NK-92 (cell line): ENCODE measurements around the gene PRR5L.

Experiments used
- DNase-seq: peaks from one replicate; lab custom pipeline; 2025; ENCODE audit not compliant: unreplicated experiment; lab: John Stamatoyannopoulos, UW

The PRR5L gene

GRCh38 chr11:36295926-36296325, at the start of gene PRR5L:
PRR5L (plus strand) TSS chr11:36296288; CDS start chr11:36401122, 104,834 bp downstream.
- DNase-seq = no peak

DNA sequence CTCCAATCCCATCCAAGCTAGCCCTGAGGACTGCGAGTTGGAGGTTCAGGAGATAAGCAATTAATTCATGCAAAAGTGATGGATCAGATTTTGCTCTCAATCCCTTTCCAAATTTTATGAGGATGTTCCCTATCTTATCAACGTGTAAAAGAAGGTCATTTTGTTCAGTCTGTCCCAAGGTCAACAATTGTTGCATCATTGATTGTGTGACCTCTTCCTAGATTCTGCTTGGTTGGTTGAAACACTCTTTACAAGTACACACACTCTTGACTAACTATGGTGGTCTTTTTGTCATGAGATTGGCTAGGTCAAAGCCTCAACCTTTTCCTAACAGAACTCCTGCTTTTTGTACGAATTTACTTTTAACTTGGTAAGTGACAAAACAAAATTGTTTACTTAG, 48.6 kb upstream of the PRR5L start:
- DNase-seq = no peak

GRCh38 chr11:36248436-36248835, 47.7 kb upstream of the PRR5L start:
- no peak for DNase-seq

- DNase-seq = no peak
These were observed 46.8 kb upstream of the PRR5L start for GRCh38 chr11:36249246-36249645.

- no peak for DNase-seq
These were observed 44.3 kb upstream of the PRR5L start for GRCh38 chr11:36251823-36252222.

GRCh38 chr11:36253238-36253637, 42.9 kb upstream of the PRR5L start:
- no peak for DNase-seq

DNA sequence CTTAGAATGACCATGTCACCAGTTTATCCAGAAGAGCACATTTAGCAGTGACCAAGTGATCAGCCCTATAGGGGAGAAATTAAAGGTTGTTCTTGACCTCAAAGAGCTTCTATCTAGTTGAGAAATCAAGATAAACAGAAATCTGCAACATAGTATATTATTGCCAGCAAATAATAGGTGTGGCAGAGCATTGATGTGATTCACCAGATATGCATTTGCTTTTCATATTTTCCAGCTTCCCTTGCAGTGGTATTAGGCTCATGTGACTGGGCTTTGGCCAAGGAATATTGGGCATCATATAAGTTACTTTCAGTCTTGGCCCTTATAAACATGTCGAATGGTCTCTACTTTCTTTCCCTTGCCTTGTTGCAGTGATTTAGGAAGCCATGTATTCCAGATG, 41.4 kb upstream of the PRR5L start:
- DNase-seq = no peak

DNA sequence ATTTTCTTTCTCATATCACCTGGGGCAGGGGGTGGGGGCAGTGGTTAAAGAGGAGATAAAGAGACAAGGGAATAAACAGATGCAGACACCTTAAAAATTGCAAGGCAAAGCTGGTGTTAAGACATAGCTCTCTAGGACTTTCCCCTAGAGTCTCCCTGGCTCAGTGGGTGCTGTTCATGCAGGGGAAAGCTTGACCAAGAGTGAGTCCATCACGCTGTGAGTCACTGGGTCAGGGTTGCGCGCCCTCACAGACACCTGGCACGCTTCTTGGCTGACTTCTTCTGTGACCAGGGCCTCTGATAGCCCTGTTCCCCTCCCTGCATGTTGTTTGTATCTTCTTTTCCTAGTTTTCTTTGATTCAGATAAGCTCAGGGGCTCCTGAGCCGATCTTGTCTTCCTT, 38.7 kb upstream of the PRR5L start:
- DNase-seq = no peak

DNA sequence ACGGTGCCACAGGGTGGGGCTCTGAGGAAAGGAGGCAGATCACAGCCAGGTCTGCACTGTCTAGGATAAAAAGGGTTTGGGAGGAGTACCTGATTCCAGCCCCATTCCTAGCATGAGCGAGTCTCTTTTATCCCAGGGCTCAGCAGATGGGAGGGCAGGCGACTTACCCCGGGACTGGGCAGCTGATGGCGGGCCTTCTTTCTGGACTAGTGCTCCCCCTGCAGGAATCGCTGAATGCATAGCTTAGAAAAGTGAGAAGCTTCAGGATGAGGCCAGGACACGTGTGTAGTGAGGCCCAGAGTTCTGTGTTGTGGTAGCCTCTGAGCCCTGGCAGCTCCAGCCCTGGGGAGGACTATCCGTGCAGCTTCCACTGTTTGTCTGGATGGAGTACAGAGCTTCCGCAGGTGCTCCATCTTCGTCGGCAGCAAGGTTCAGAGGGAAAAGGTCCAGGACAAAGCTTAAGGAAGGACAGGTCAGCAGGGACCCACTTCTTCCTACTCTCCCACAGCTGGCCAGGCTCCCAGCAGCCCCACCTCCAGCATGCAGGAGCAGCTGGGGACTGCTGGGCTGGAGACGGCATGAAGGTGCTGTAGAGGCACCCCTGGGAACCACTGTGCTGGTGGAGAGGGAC, 37.2 kb upstream of the PRR5L start:
- no peak for DNase-seq

- DNase-seq = no peak
These were observed 35.0 kb upstream of the PRR5L start for GRCh38 chr11:36261094-36261493.

GRCh38 chr11:36264011-36264972, 31.8 kb upstream of the PRR5L start:
- no peak for DNase-seq

- no peak for DNase-seq
These were observed 31.1 kb upstream of the PRR5L start for GRCh38 chr11:36264973-36265344.

GRCh38 chr11:36265793-36266628, 30.1 kb upstream of the PRR5L start:
- no peak for DNase-seq

GRCh38 chr11:36266767-36267166, 29.3 kb upstream of the PRR5L start:
- DNase-seq = no peak

DNA sequence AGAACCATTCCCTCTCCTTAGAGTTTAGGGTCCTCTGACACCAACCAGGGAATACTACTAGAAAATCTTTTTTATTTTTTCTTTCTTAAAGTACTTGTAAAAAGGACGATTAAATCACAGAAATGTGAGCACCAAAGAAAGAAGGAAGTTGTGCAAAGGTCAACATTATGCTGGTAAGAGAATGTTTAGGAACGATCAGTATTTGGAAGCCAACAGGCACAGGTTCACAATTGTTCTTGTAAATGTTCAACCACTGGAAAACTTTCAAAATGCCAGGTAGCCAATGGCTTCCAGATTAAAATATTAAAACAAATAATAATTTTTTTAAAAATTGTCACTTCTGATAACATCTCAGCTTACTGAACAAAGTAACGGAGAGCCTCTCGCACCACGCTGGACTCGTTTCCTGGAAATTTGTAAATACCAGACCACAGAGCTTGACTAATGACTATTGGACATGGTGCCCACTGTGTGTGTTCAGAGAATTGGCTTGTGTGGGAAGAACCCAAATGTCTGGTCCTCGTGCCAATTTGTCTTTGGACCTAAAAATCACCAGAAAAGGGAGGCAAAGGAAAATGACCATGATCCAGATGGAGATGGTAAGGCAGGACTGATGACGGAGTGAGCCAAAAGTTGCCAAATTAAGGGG, 27.6 kb upstream of the PRR5L start:
- DNase-seq = no peak

DNA sequence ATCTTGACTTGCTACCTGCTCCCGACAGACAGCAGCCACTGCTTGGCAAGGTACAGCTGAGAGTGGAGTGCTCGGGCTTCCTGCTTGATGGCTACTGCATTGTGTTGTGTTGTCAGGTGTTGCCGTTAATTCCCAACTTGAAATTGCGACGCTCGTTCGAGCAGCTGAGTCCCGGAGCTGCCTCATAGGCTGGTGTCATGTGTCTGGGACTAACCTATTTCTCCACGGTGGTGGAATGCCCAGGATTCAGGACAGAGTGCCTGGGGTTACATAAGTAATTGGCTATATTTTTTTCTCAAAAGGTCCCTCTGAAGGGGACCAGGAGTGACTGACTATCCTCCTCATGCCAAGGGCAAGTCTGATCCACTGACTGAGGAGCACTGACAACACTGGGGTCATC, 25.4 kb upstream of the PRR5L start:
- DNase-seq = no peak

GRCh38 chr11:36271794-36272407, 24.2 kb upstream of the PRR5L start:
- no peak for DNase-seq

DNA sequence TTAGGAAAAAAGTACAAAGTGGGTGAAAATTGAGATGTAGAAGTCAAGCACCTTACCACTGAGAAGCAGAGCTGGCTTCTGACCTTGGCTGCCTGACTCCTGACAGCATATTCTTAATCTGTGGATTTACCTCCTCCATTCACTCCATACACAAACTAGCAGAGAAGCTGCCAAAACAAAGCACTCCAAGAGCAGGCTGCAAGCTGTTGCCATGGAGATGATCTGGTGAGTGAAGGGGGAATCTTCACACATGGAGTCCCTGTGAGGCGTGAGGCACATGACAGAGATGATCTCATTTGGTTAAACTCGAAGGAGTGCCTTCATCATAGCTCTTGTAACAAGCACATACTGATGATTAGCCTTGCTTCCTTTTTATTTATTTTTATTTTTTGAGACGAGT, 23.0 kb upstream of the PRR5L start:
- DNase-seq = no peak

- no peak for DNase-seq
These were observed 21.7 kb upstream of the PRR5L start for GRCh38 chr11:36274414-36274813.

- DNase-seq = no peak
These were observed 17.4 kb upstream of the PRR5L start for GRCh38 chr11:36278531-36279282.
